ENCODE results near the gene OR51V1.

The OR51V1 gene

DNA sequence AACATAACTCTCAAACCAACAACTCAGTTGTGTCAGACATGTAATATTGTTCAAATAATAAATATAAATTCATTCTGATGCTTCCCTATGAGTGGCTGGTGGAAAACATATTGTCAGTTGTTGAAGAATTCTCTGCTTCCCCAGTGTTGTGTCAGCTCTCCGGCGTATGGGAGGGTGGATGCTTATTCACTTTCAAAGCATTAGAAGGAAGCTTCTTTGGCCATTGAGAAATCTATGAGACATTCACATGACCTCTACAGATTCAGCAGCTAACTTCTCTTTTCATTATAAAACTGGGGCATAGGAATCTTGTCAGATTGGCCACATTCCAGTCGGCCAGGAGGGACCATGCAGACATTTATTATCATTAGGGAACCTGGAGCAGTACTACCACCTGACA lies 2.9 kb downstream of the OR51V1 start:
- no peak for TF ChIP-seq CTCF (IDR thresholded peaks at IDR 0.05; ENCODE audit: insufficient read depth, missing control alignments)
- FAIRE-seq (no peak), DNase-seq (ENCODE audit: insufficient read length, low spot score) (no peak)

GRCh38 chr11:5196731-5197130 lies 3.8 kb downstream of the OR51V1 start:
- DNase-seq (ENCODE audit: insufficient read length, low spot score) (no peak), FAIRE-seq (no peak)
- no peak for TF ChIP-seq CTCF (IDR thresholded peaks at IDR 0.05; ENCODE audit: insufficient read depth, missing control alignments)

DNA sequence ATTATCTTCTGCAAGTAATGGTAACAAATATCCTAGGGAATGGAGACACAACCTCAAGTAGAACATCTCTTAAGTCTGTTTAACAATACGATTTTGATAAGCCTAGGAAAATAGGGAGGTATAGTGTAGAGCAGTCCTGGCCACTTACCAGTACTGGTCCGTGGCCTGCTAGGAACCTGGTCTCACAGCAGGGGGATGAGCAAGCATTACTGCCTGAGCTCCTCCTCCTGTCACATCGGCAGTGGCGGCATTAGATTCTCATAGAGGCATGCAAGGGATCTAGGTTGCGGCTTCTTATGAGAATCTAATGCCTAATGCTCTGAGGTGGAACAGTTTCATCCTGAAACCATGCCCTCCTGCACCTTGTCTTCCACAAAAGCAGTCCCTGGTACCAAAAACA lies 4.4 kb downstream of the OR51V1 start:
- DNase-seq (ENCODE audit: insufficient read length, low spot score) (no peak), FAIRE-seq (no peak)
- TF ChIP-seq CTCF (IDR thresholded peaks at IDR 0.05; ENCODE audit: insufficient read depth, missing control alignments) = no peak

- TF ChIP-seq CTCF (IDR thresholded peaks at IDR 0.05; ENCODE audit: insufficient read depth, missing control alignments) = no peak
- FAIRE-seq (no peak), DNase-seq (ENCODE audit: insufficient read length, low spot score) (no peak)
Observed at GRCh38 chr11:5192738-5193137, 7.7 kb downstream of the OR51V1 start.

- FAIRE-seq = no peak
- no peak for DNase-seq (ENCODE audit: insufficient read length, low spot score)
- no peak for TF ChIP-seq CTCF (IDR thresholded peaks at IDR 0.05; ENCODE audit: insufficient read depth, missing control alignments)
Observed at GRCh38 chr11:5188201-5188600, 12.3 kb downstream of the OR51V1 start.

DNA sequence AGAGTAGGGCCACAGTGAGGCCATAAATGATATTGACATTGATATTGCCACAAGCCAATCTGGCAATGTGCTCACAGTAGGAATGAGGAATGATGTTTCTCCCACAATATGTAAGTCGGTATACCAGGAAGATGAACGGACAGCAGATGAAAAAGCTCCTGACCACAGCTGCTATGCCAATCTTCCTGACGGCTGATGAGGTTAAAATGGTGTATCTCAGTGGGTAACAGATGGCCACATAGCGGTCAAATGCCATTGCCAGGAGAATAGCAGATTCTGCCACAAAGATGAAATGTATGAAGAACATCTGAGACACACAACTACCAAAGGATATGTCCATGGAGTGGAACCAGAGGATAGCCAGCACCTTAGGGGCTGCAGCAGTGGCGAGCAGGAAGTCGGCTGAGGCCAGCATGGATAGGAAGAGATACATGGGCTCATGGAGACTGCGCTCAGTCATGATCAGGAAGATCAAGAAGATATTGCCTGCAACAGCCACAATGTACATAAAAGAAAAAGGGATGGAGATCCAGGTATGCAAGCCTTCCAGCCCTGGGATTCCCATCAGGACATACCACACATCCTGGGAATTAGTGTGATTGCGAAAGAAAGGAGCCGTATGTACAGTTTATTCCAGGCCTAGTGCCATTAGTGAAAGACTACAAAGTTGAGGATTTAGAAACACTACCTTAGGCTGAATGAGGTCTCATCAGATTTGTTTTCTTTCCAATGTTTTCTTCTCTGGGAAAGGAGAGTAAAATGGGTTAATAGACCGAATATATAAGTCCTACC lies 22.2 kb downstream of the OR51V1 start:
- DNase-seq (ENCODE audit: insufficient read length, low spot score) (no peak), FAIRE-seq (no peak)
- TF ChIP-seq CTCF (IDR thresholded peaks at IDR 0.05; ENCODE audit: insufficient read depth, missing control alignments) = no peak

GRCh38 chr11:5174934-5175333 lies 25.5 kb downstream of the OR51V1 start:
- no peak for FAIRE-seq
- DNase-seq (ENCODE audit: insufficient read length, low spot score) = no peak

More at GRCh38 chr11:5174934-5175333, 25.5 kb downstream of the OR51V1 start:
- TF ChIP-seq CTCF (IDR thresholded peaks at IDR 0.05; ENCODE audit: insufficient read depth, missing control alignments) = no peak

All from D721Med (cell line).